Measurements from ENCODE around the gene ZNF814. TPM values are rescaled to one million over a fixed set of nuclear protein-coding genes. Genes with fewer than 3 reads are reported as not detected.

The ZNF814 gene
- total and polyA plus RNA-seq, 2 experiments from 2014 or later, result 80.4 to 86.9 TPM

- TF ChIP-seq, protein P1, sequence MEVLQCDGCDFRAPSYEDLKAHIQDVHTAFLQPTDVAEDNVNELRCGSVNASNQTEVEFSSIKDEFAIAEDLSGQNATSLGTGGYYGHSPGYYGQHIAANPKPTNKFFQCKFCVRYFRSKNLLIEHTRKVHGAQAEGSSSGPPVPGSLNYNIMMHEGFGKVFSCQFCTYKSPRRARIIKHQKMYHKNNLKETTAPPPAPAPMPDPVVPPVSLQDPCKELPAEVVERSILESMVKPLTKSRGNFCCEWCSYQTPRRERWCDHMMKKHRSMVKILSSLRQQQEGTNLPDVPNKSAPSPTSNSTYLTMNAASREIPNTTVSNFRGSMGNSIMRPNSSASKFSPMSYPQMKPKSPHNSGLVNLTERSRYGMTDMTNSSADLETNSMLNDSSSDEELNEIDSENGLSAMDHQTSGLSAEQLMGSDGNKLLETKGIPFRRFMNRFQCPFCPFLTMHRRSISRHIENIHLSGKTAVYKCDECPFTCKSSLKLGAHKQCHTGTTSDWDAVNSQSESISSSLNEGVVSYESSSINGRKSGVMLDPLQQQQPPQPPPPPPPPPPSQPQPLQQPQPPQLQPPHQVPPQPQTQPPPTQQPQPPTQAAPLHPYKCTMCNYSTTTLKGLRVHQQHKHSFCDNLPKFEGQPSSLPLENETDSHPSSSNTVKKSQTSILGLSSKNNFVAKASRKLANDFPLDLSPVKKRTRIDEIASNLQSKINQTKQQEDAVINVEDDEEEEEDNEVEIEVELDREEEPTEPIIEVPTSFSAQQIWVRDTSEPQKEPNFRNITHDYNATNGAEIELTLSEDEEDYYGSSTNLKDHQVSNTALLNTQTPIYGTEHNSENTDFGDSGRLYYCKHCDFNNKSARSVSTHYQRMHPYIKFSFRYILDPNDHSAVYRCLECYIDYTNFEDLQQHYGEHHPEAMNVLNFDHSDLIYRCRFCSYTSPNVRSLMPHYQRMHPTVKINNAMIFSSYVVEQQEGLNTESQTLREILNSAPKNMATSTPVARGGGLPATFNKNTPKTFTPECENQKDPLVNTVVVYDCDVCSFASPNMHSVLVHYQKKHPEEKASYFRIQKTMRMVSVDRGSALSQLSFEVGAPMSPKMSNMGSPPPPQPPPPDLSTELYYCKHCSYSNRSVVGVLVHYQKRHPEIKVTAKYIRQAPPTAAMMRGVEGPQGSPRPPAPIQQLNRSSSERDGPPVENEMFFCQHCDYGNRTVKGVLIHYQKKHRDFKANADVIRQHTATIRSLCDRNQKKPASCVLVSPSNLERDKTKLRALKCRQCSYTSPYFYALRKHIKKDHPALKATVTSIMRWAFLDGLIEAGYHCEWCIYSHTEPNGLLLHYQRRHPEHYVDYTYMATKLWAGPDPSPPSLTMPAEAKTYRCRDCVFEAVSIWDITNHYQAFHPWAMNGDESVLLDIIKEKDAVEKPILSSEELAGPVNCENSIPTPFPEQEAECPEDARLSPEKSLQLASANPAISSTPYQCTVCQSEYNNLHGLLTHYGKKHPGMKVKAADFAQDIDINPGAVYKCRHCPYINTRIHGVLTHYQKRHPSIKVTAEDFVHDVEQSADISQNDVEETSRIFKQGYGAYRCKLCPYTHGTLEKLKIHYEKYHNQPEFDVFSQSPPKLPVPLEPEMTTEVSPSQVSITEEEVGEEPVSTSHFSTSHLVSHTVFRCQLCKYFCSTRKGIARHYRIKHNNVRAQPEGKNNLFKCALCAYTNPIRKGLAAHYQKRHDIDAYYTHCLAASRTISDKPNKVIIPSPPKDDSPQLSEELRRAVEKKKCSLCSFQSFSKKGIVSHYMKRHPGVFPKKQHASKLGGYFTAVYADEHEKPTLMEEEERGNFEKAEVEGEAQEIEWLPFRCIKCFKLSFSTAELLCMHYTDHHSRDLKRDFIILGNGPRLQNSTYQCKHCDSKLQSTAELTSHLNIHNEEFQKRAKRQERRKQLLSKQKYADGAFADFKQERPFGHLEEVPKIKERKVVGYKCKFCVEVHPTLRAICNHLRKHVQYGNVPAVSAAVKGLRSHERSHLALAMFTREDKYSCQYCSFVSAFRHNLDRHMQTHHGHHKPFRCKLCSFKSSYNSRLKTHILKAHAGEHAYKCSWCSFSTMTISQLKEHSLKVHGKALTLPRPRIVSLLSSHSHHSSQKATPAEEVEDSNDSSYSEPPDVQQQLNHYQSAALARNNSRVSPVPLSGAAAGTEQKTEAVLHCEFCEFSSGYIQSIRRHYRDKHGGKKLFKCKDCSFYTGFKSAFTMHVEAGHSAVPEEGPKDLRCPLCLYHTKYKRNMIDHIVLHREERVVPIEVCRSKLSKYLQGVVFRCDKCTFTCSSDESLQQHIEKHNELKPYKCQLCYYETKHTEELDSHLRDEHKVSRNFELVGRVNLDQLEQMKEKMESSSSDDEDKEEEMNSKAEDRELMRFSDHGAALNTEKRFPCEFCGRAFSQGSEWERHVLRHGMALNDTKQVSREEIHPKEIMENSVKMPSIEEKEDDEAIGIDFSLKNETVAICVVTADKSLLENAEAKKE (CRISPR knock-in tag; IDR thresholded peaks at IDR 0.05), result no peak
- TF ChIP-seq CTCF (conservative IDR thresholded peaks at IDR 0.05; ENCODE audit: low read depth in 2 of 2) (no peak), JUNB (IDR thresholded peaks at IDR 0.05; ENCODE audit: unreplicated experiment) (no peak), EZH2 (IDR thresholded peaks at IDR 0.05; ENCODE audit: low read depth, unreplicated experiment) (no peak), REST (IDR thresholded peaks at IDR 0.05; ENCODE audit: unreplicated experiment) (no peak)
Measured at GRCh38 chr19:57888107-57888559, 704 bp downstream of the ZNF814 start (continued).
